OCI-LY7 (cell line): ENCODE measurements around the gene FNDC3B. TPM values are rescaled to one million over a fixed set of nuclear protein-coding genes. Genes with fewer than 3 reads are reported as not detected.

Experiments
- BruUV-seq: library from RNA; stranded (reverse); fragments of 400-500 nt; replicated peaks from 2 replicates; lab custom pipeline; 2021; lab: Mats Ljungman, UMichigan
- CTCF ChIA-PET: fragments of 300-600 bp; sonication (Branson Sonifier 250); formaldehyde crosslinking; loops from one replicate; lab custom pipeline; 2022; ENCODE audit warnings: antibody characterized with exemption; ENCODE audit not compliant: unreplicated experiment; lab: Charles Lee
- POLR2A ChIA-PET: fragments of 300-600 bp; sonication (Branson Sonifier 250); formaldehyde crosslinking; loops from one replicate; lab custom pipeline; 2022; ENCODE audit warnings: antibody characterized with exemption; lab: Charles Lee
- DNase-seq: peaks from one replicate; pipeline ENCODE4 v3.0.0-alpha.2; 2015; ENCODE audit warnings: low spot score
- H2AFZ ChIP-seq: fragments of 200-600 bp; sonication (generic), shearing (Covaris generic); 2 replicates; pipeline ENCODE4 v1.6.1; 2014; ENCODE audit warnings: mild to moderate bottlenecking, antibody characterized with exemption, low read length, moderate library complexity
- H3K27ac ChIP-seq: fragments of 200-600 bp; sonication (generic); 2 replicates; pipeline ENCODE4 v1.5.1; 2014; ENCODE audit warnings: mixed run types, low read depth, mild to moderate bottlenecking, moderate library complexity, low read length, inconsistent platforms; ENCODE audit not compliant: poor library complexity, severe bottlenecking
- H3K36me3 ChIP-seq: fragments of 200-600 bp; sonication (generic); 2 replicates; pipeline ENCODE4 v1.6.1; 2014; ENCODE audit warnings: mild to moderate bottlenecking, antibody characterized with exemption, low read length, moderate library complexity, mixed read lengths; ENCODE audit not compliant: insufficient read depth
- H3K4me1 ChIP-seq: fragments of 200-600 bp; sonication (generic); 2 replicates; pipeline ENCODE4 v1.5.1; 2014; ENCODE audit warnings: mild to moderate bottlenecking, low read length; ENCODE audit not compliant: insufficient read depth, poor library complexity, severe bottlenecking
- H3K4me2 ChIP-seq: fragments of 200-600 bp; sonication (generic); 2 replicates; pipeline ENCODE4 v1.6.1; 2014; ENCODE audit warnings: mild to moderate bottlenecking, low read length
- H3K4me3 ChIP-seq: fragments of 200-600 bp; sonication (generic); 2 replicates; pipeline ENCODE4 v1.5.1; 2014; ENCODE audit warnings: mild to moderate bottlenecking, low read depth, low read length; ENCODE audit not compliant: poor library complexity, severe bottlenecking
- H3K79me2 ChIP-seq: fragments of 200-600 bp; sonication (generic); 2 replicates; pipeline ENCODE4 v1.6.1; 2016; ENCODE audit warnings: low read depth, mild to moderate bottlenecking, low read length, moderate library complexity, mixed read lengths; ENCODE audit not compliant: insufficient read depth
- H3K9me2 ChIP-seq: fragments of 200-600 bp; sonication (generic); 2 replicates; pipeline ENCODE4 v1.6.1; 2016; ENCODE audit warnings: mild to moderate bottlenecking, low read length, mixed read lengths; ENCODE audit not compliant: insufficient read depth
- H3K9me3 ChIP-seq: fragments of 200-600 bp; sonication (generic); 2 replicates; pipeline ENCODE4 v1.6.1; 2014; ENCODE audit warnings: mild to moderate bottlenecking, mixed run types, low read length, mixed read lengths
- H4K20me1 ChIP-seq: fragments of 200-600 bp; sonication (generic); 2 replicates; pipeline ENCODE4 v1.6.1; 2014; ENCODE audit warnings: mild to moderate bottlenecking, antibody characterized with exemption, low read length, moderate library complexity, mixed read lengths; ENCODE audit not compliant: insufficient read depth
- CTCF ChIP-seq: fragments of 200-600 bp; sonication (generic); conservative IDR thresholded peaks from 2 replicates; pipeline ENCODE4 v1.5.1; 2014; ENCODE audit warnings: mild to moderate bottlenecking, antibody characterized with exemption, low read length, moderate library complexity, mixed read lengths
- EZH2phosphoT487 ChIP-seq: fragments of 200-600 bp; sonication (generic); IDR thresholded peaks from 2 replicates; pipeline ENCODE4 v1.6.1; 2018; ENCODE audit warnings: low read depth, borderline replicate concordance, mild to moderate bottlenecking, mixed run types, antibody characterized with exemption, low read length, moderate library complexity, mixed read lengths
- intact Hi-C: fragments of 100-400 bp; cut with micrococcal nuclease; formaldehyde crosslinking; loops from one replicate; pipeline ENCODE4 v1.10.0; 2022; ENCODE audit not compliant: unreplicated experiment
- total RNA-seq, 2 experiments: library from RNA; depleted of rRNA in 1 of 2; stranded (reverse); fragments of >200 nt in 1 of 2; shearing (Covaris generic) in 1 of 2; gene quantifications; 2 replicates each; pipeline ENCODE4 v1.2.3, GENCODE V29; 2014 to 2022

Gene FNDC3B
- total RNA-seq, 2 experiments from 2014 or later, result 23.3 to 28.5 TPM

GRCh38 chr3:172447611-172448579 lies 408.5 kb downstream of the FNDC3B start, which contains the start of gene GHSR:
Gene GHSR, minus strand, starts transcription at chr3:172448456. Its CDS starts 43 bp downstream, at chr3:172448413.
- H2AFZ ChIP-seq, result no peak within 1 kb of the TSS
- ChIA-PET POLR2A (no interaction called here), CTCF (no interaction called here)
- no peaks in the 10 kb centered on the region for H3K9me2 ChIP-seq
- no peaks in the 10 kb centered on the region for H3K4me1 ChIP-seq
- no peak within 1 kb of the TSS for H3K27ac ChIP-seq
- TF ChIP-seq CTCF (no peak), EZH2phosphoT487 (no peak)
- no peaks in the 10 kb centered on the region for H3K9me3 ChIP-seq
- no TSS peak for BruUV-seq
- H3K79me2 ChIP-seq, result no peaks in the 10 kb centered on the region
- intact Hi-C loops, result loop anchor here (10.0 kb wide), 1 partner anchor 673 kb away; no protein-coding TSS in a partner anchor
- DNase-seq, result no peak
- H3K36me3 ChIP-seq, result no peaks in the 10 kb centered on the region
- H3K4me3 ChIP-seq, result no peak within 1 kb of the TSS
- H3K4me2 ChIP-seq, result no peak within 1 kb of the TSS
- H4K20me1 ChIP-seq, result no peaks in the 10 kb centered on the region

GRCh38 chr3:172448661-172449465 lies 409.5 kb downstream of the FNDC3B start:
- Histone ChIP-seq H2AFZ (no peak overlapping the region), H3K79me2 (no peaks in the 10 kb centered on the region), H3K4me3 (no peak overlapping the region), H3K27ac (no peak overlapping the region), H3K9me2 (no peaks in the 10 kb centered on the region), H3K4me2 (no peak overlapping the region), H3K9me3 (no peaks in the 10 kb centered on the region), H4K20me1 (no peaks in the 10 kb centered on the region), H3K4me1 (no peaks in the 10 kb centered on the region), H3K36me3 (no peaks in the 10 kb centered on the region)
- no TSS peak for BruUV-seq
- TF ChIP-seq EZH2phosphoT487 (no peak), CTCF (no peak)
- intact Hi-C loops, result loop anchor here (10.0 kb wide), 1 partner anchor 674 kb away; no protein-coding TSS in a partner anchor
- CTCF ChIA-PET, result no interaction called here
- POLR2A ChIA-PET, result no interaction called here
- DNase-seq, result no peak
